Measurements from ENCODE around the gene VN1R2. TPM values are rescaled to one million over a fixed set of nuclear protein-coding genes. Genes with fewer than 3 reads are reported as not detected.

The VN1R2 gene
- total and polyA plus RNA-seq, 2 experiments from 2014 or later = not detected

- no peaks in the 10 kb centered on the region for H4K20me1 ChIP-seq (replicated peaks; ENCODE audit: insufficient read depth)
- no peaks in the 10 kb centered on the region for H3K79me2 ChIP-seq (replicated peaks; ENCODE audit: insufficient read depth)
- DNase-seq (ENCODE audit: low spot score) (no peak), ATAC-seq (no peak)
- no peak overlapping the region for H3K27ac ChIP-seq (ENCODE audit: low read depth)
- H3K27ac Mint-ChIP-seq = no peak overlapping the region
- H3K4me3 Mint-ChIP-seq = no peak overlapping the region
- H3F3A ChIP-seq (replicated peaks; ENCODE audit: low read depth) = no peaks in the 10 kb centered on the region
- no peaks in the 10 kb centered on the region for H3K36me3 ChIP-seq (ENCODE audit: insufficient read depth)
- H3K27me3 ChIP-seq (ENCODE audit: insufficient read depth) = no peaks in the 10 kb centered on the region
- H3K9me2 ChIP-seq (ENCODE audit: insufficient read depth) = no peaks in the 10 kb centered on the region; the same call in 1 of the 2 replicates
- H3K4me2 ChIP-seq = no peak overlapping the region
- no peaks in the 10 kb centered on the region for H3K4me1 Mint-ChIP-seq
- no peaks in the 10 kb centered on the region for H3K4me1 ChIP-seq (ENCODE audit: insufficient read depth)
- H3K27me3 Mint-ChIP-seq (ENCODE audit: insufficient read depth, low read depth, poor library complexity) = peaks cover 6% of the 10 kb centered on the region
- no peak overlapping the region for H3K4me3 ChIP-seq
- H2AFZ ChIP-seq = no peak overlapping the region
- peaks cover 57% of the 10 kb centered on the region for H3K9me3 Mint-ChIP-seq
- no peak for TF ChIP-seq POLR2AphosphoS5 (IDR thresholded peaks at IDR 0.05; ENCODE audit: low read depth)
- TF ChIP-seq EZH2phosphoT487 (IDR thresholded peaks at IDR 0.05; ENCODE audit: unreplicated experiment) = no peak
- H3K36me3 Mint-ChIP-seq (ENCODE audit: low read depth) = peaks cover 7% of the 10 kb centered on the region; the same call in 2 of the 3 replicates
Measured at GRCh38 chr19:53285087-53285486, 27.0 kb downstream of the VN1R2 start.

- H3K36me3 ChIP-seq (ENCODE audit: insufficient read depth) = peaks cover 12% of the 10 kb centered on the region
- no peaks in the 10 kb centered on the region; the same call in 1 of the 2 replicates for H3K9me2 ChIP-seq (ENCODE audit: insufficient read depth)
- H3K4me2 ChIP-seq = no peak overlapping the region
- no peaks in the 10 kb centered on the region for H3F3A ChIP-seq (replicated peaks; ENCODE audit: low read depth)
- no peaks in the 10 kb centered on the region for H4K20me1 ChIP-seq (replicated peaks; ENCODE audit: insufficient read depth)
- H3K4me3 ChIP-seq = no peak overlapping the region
- no peak overlapping the region for H3K4me3 Mint-ChIP-seq
- no peak for DNase-seq (ENCODE audit: low spot score)
- no peaks in the 10 kb centered on the region for H3K4me1 Mint-ChIP-seq
- H2AFZ ChIP-seq = no peak overlapping the region
- no peaks in the 10 kb centered on the region for H3K4me1 ChIP-seq (ENCODE audit: insufficient read depth)
- no peaks in the 10 kb centered on the region for H3K27me3 ChIP-seq (ENCODE audit: insufficient read depth)
- H3K27ac Mint-ChIP-seq = no peak overlapping the region
- H3K27ac ChIP-seq (ENCODE audit: low read depth) = no peak overlapping the region
- H3K36me3 Mint-ChIP-seq (ENCODE audit: low read depth) = peaks cover 40% of the 10 kb centered on the region
- TF ChIP-seq JUNB (IDR thresholded peaks at IDR 0.05; ENCODE audit: unreplicated experiment) = no peak
- no peak for TF ChIP-seq CTCF (conservative IDR thresholded peaks at IDR 0.05; ENCODE audit: low read depth in 2 of 2)
- TF ChIP-seq NANOG (IDR thresholded peaks at IDR 0.05; ENCODE audit: borderline replicate concordance) = no peak
- ATAC-seq = no peak
- H3K79me2 ChIP-seq (replicated peaks; ENCODE audit: insufficient read depth) = no peaks in the 10 kb centered on the region
- H3K9me3 Mint-ChIP-seq = peaks cover 86% of the 10 kb centered on the region
- peaks cover 2% of the 10 kb centered on the region for H3K27me3 Mint-ChIP-seq (ENCODE audit: insufficient read depth, low read depth, poor library complexity)
Measured at GRCh38 chr19:53290758-53291549, 32.9 kb downstream of the VN1R2 start.

GRCh38 chr19:53294786-53295441 lies 36.8 kb downstream of the VN1R2 start:
- DNase-seq (ENCODE audit: low spot score) (peak; percentile 63), ATAC-seq (no peak)
- peak overlapping the region; percentile 82; the same call in 1 of the 2 replicates for H3K27ac ChIP-seq (ENCODE audit: low read depth)
- peaks cover 12% of the 10 kb centered on the region for H3K36me3 ChIP-seq (ENCODE audit: insufficient read depth)
- no peaks in the 10 kb centered on the region for H3K4me1 ChIP-seq (ENCODE audit: insufficient read depth)
- no peaks in the 10 kb centered on the region for H3K4me1 Mint-ChIP-seq
- no peak overlapping the region for H2AFZ ChIP-seq
- no peak overlapping the region for H3K4me2 ChIP-seq
- peaks cover 4% of the 10 kb centered on the region for H3K27me3 Mint-ChIP-seq (ENCODE audit: insufficient read depth, low read depth, poor library complexity)
- H3K36me3 Mint-ChIP-seq (ENCODE audit: low read depth) = peaks cover 42% of the 10 kb centered on the region
- H3K4me3 ChIP-seq = no peak overlapping the region
- no peak overlapping the region for H3K4me3 Mint-ChIP-seq
- H3K9me2 ChIP-seq (ENCODE audit: insufficient read depth) = peaks cover 3% of the 10 kb centered on the region
- H3F3A ChIP-seq (replicated peaks; ENCODE audit: low read depth) = no peaks in the 10 kb centered on the region
- no peaks in the 10 kb centered on the region for H3K27me3 ChIP-seq (ENCODE audit: insufficient read depth)
- peak overlapping the region; percentile 84 for H3K27ac Mint-ChIP-seq
- no peaks in the 10 kb centered on the region for H3K79me2 ChIP-seq (replicated peaks; ENCODE audit: insufficient read depth)
- peaks cover 84% of the 10 kb centered on the region for H3K9me3 Mint-ChIP-seq
- no peaks in the 10 kb centered on the region for H4K20me1 ChIP-seq (replicated peaks; ENCODE audit: insufficient read depth)
- TF ChIP-seq REST (IDR thresholded peaks at IDR 0.05; ENCODE audit: unreplicated experiment) (no peak), POLR2AphosphoS5 (IDR thresholded peaks at IDR 0.05; ENCODE audit: low read depth) (no peak), ZNF114 (CRISPR knock-in tag; IDR thresholded peaks at IDR 0.05) (no peak), STAT1 (IDR thresholded peaks at IDR 0.05; ENCODE audit: unreplicated experiment) (no peak), ZNF331 (CRISPR knock-in tag; IDR thresholded peaks at IDR 0.05; ENCODE audit: low read depth) (no peak), EZH2phosphoT487 (IDR thresholded peaks at IDR 0.05; ENCODE audit: unreplicated experiment) (no peak), NANOG (IDR thresholded peaks at IDR 0.05; ENCODE audit: borderline replicate concordance) (no peak), JUNB (IDR thresholded peaks at IDR 0.05; ENCODE audit: unreplicated experiment) (no peak), CTCF (conservative IDR thresholded peaks at IDR 0.05; ENCODE audit: low read depth in 2 of 2) (no peak)
